Activated T-cell treated with anti-CD3 and anti-CD28 coated beads, Interleukin-2, amount 50 U/mL, for 24 hours (primary cell): Measurements from ENCODE around the gene TNRC6C.
A peak's percentile ranks its signal among the peaks of the same experiment; 100 is the strongest.
"Not testable (repeated sequence)": the region's sequence is repeated elsewhere in the genome, so short reads cannot be mapped to it uniquely, and the experiment has no call there.

Experiments
- DNase-seq: peaks from one replicate; pipeline ENCODE4 v3.0.0-alpha.2; 2020
- H3K27ac Mint-ChIP-seq: 2 replicates; pipeline ENCODE4 v1.8.0; 2020; ENCODE audit warnings: mild to moderate bottlenecking, mixed read lengths
- H3K27me3 Mint-ChIP-seq: 2 replicates; pipeline ENCODE4 v1.8.0; 2020; ENCODE audit warnings: mixed read lengths
- H3K36me3 Mint-ChIP-seq: 2 replicates; pipeline ENCODE4 v1.8.0; 2020; ENCODE audit warnings: low read depth, mixed read lengths
- H3K4me1 Mint-ChIP-seq: 2 replicates; pipeline ENCODE4 v1.8.0; 2020; ENCODE audit warnings: low read depth, mixed read lengths
- H3K4me3 Mint-ChIP-seq: 2 replicates; pipeline ENCODE4 v1.8.0; 2020; ENCODE audit warnings: mild to moderate bottlenecking, moderate library complexity, mixed read lengths
- H3K9me3 Mint-ChIP-seq: 2 replicates; pipeline ENCODE4 v1.8.0; 2020; ENCODE audit warnings: mixed read lengths

Gene TNRC6C

DNA sequence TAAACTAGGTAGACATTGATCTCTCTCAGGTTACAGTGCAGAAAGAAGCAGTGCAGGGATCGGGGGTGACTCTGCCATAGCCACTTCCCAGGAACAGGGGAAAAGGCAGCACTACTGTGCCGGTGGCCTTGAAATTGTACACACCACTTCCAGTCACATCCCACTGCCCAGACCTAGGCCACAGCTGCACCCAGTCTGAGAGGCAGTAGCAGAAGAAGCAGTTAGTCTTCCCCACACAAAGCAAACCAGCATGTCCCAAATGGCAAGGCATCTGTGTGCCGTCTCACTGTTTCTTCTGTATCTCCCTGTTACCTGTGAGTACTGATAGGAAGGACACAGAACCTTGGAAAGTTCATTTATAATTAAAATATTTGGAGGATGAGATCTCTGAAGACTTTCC, 123.0 kb downstream of the TNRC6C start:
- Mint-ChIP-seq H3K9me3 (no peaks in the 10 kb centered on the region), H3K36me3 (peaks cover 80% of the 10 kb centered on the region), H3K27me3 (no peaks in the 10 kb centered on the region), H3K27ac (no peak overlapping the region), H3K4me1 (peaks cover 2% of the 10 kb centered on the region), H3K4me3 (no peak overlapping the region)
- DNase-seq: no peak

- H3K27me3 Mint-ChIP-seq, H3K4me3 Mint-ChIP-seq, H3K27ac Mint-ChIP-seq, H3K9me3 Mint-ChIP-seq, H3K4me1 Mint-ChIP-seq, DNase-seq: not testable (repeated sequence)
- peaks cover 79% of the 10 kb centered on the region for H3K36me3 Mint-ChIP-seq
Observed at GRCh38 chr17:78082355-78082872, 123.9 kb downstream of the TNRC6C start.

- H3K4me1 Mint-ChIP-seq: peaks cover 2% of the 10 kb centered on the region
- DNase-seq: no peak
- peaks cover 79% of the 10 kb centered on the region for H3K36me3 Mint-ChIP-seq
- H3K4me3 Mint-ChIP-seq: no peak overlapping the region
- no peak overlapping the region for H3K27ac Mint-ChIP-seq
- no peaks in the 10 kb centered on the region for H3K27me3 Mint-ChIP-seq
- no peaks in the 10 kb centered on the region for H3K9me3 Mint-ChIP-seq
Observed at GRCh38 chr17:78082988-78083387, 124.5 kb downstream of the TNRC6C start.

DNA sequence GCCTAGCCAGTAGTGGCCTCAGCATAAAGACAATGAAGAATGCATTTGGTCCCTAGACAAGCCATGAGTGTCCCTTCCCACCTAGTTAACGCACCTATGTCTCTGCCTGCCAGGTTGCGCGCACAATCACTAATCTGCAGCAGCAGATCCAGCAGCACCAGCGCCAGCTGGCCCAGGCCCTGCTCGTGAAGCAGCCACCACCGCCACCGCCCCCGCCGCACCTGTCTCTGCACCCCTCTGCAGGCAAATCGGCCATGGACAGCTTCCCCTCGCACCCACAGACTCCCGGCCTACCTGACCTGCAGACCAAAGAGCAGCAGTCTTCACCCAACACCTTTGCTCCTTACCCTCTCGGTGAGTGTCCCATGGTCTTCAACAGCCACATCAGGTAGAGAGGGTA, 128.2 kb downstream of the TNRC6C start:
- Mint-ChIP-seq H3K27ac (peak overlapping the region; percentile 5), H3K4me1 (peaks cover 5% of the 10 kb centered on the region), H3K36me3 (peaks cover 82% of the 10 kb centered on the region), H3K27me3 (no peaks in the 10 kb centered on the region), H3K4me3 (no peak overlapping the region), H3K9me3 (no peaks in the 10 kb centered on the region)
- DNase-seq: no peak

GRCh38 chr17:78088529-78088928, 130.0 kb downstream of the TNRC6C start:
- no peak for DNase-seq
- no peaks in the 10 kb centered on the region for H3K27me3 Mint-ChIP-seq
- no peak overlapping the region for H3K4me3 Mint-ChIP-seq
- H3K9me3 Mint-ChIP-seq: no peaks in the 10 kb centered on the region
- peak overlapping the region; percentile 56 for H3K27ac Mint-ChIP-seq
- peaks cover 9% of the 10 kb centered on the region for H3K4me1 Mint-ChIP-seq
- peaks cover 82% of the 10 kb centered on the region for H3K36me3 Mint-ChIP-seq

GRCh38 chr17:78089576-78090281, 131.2 kb downstream of the TNRC6C start:
- Mint-ChIP-seq H3K9me3 (no peaks in the 10 kb centered on the region), H3K36me3 (peaks cover 89% of the 10 kb centered on the region), H3K4me1 (peaks cover 9% of the 10 kb centered on the region), H3K4me3 (no peak overlapping the region), H3K27ac (peak overlapping the region; percentile 65), H3K27me3 (no peaks in the 10 kb centered on the region)
- DNase-seq: no peak

- Mint-ChIP-seq H3K9me3 (no peaks in the 10 kb centered on the region), H3K4me1 (peaks cover 7% of the 10 kb centered on the region), H3K27ac (no peak overlapping the region), H3K4me3 (no peak overlapping the region), H3K27me3 (no peaks in the 10 kb centered on the region), H3K36me3 (peaks cover 91% of the 10 kb centered on the region)
- no peak for DNase-seq
Observed at GRCh38 chr17:78092794-78093324, 134.4 kb downstream of the TNRC6C start.

DNA sequence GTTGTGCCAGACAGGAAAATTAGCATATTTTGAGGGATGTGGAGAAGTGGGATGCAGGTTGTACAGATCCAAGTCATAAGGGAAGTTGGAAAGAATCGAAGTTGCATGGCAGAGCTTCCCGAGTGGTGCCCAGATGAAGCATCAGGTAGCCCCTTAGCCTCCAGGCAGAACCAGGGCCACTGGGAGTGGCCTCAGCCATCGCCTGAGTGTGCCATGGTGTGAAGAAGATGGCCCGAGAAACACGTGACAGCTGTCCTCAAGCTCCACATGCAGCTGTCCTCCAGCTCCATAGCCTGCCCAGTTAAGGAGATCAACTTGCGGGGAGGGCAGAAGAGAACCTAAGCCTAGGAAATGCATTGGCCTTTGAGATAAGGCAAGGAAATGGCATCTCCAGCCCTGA, 136.5 kb downstream of the TNRC6C start:
- Mint-ChIP-seq H3K9me3 (no peaks in the 10 kb centered on the region), H3K27me3 (no peaks in the 10 kb centered on the region), H3K36me3 (peaks cover 97% of the 10 kb centered on the region), H3K27ac (peak overlapping the region; percentile 1), H3K4me3 (no peak overlapping the region), H3K4me1 (peaks cover 4% of the 10 kb centered on the region)
- no peak for DNase-seq

DNA sequence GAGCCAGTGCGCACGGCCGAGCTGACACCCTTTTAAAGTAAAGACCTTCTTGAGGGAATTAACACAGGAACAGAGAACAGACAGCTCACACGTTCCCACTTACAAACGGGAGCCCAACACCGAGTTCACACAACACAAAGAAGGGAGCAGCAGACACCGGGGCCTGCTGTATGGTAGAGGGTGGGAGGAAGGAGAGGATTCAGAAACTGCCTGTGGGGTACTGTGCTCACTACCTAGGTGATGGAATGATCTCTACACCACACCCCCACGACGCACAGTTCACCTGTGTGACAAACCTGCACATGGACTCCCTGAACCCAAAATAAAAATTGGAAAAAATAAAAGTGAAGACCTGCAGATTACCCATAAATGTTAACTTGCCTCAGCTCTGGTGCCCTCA, 137.6 kb downstream of the TNRC6C start:
- Mint-ChIP-seq H3K4me3 (no peak overlapping the region), H3K27me3 (no peaks in the 10 kb centered on the region), H3K4me1 (peaks cover 4% of the 10 kb centered on the region), H3K27ac (no peak overlapping the region), H3K36me3 (peaks cover 97% of the 10 kb centered on the region), H3K9me3 (no peaks in the 10 kb centered on the region)
- DNase-seq: no peak

GRCh38 chr17:78101112-78101511, 142.6 kb downstream of the TNRC6C start:
- Mint-ChIP-seq H3K27me3 (no peaks in the 10 kb centered on the region), H3K27ac (peak overlapping the region; percentile 58), H3K4me1 (no peaks in the 10 kb centered on the region), H3K9me3 (no peaks in the 10 kb centered on the region), H3K4me3 (no peak overlapping the region), H3K36me3 (peaks cover 86% of the 10 kb centered on the region)
- no peak for DNase-seq

- Mint-ChIP-seq H3K9me3 (no peaks in the 10 kb centered on the region), H3K27ac (no peak overlapping the region), H3K27me3 (no peaks in the 10 kb centered on the region), H3K4me1 (no peaks in the 10 kb centered on the region), H3K4me3 (no peak overlapping the region), H3K36me3 (peaks cover 82% of the 10 kb centered on the region)
- DNase-seq: no peak
Observed at GRCh38 chr17:78101542-78101941, 143.0 kb downstream of the TNRC6C start.

DNA sequence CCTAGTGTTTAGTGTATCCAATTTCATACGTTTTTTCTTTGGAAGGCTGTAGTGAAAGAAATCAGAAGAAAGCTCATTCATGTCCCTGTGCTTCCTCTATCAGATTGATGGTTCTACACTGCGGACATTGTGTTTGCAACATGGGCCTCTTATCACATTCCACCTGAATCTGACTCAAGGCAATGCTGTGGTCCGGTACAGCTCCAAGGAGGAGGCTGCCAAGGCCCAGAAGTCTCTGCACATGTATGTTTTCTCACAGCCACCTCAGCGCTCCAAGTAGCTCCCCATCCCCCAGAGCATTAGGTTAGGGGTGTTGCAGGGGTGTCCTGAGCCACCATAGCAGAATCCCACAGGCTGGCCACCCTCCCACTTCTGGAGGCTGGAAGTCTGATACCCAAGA, 144.8 kb downstream of the TNRC6C start:
- H3K36me3 Mint-ChIP-seq: peaks cover 78% of the 10 kb centered on the region

DNA sequence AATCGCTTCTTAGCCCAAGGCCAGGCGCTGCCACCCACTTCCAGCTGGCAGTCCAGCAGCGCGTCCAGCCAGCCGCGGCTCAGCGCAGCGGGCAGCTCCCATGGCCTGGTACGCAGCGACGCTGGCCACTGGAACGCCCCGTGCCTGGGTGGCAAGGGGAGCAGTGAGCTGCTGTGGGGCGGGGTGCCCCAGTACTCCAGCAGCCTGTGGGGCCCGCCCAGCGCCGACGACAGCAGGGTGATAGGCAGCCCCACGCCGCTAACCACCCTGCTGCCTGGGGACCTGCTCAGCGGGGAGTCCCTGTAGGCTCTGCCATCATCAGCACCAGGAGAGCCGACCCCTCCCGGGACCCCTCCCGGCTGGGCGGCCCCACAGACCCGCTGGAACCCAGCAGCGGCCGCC, 146.0 kb downstream of the TNRC6C start:
- H3K4me3 Mint-ChIP-seq: no peak overlapping the region
- H3K9me3 Mint-ChIP-seq: no peaks in the 10 kb centered on the region
- peaks cover 19% of the 10 kb centered on the region for H3K4me1 Mint-ChIP-seq
- DNase-seq: no peak
- H3K27ac Mint-ChIP-seq: no peak overlapping the region
- H3K27me3 Mint-ChIP-seq: no peaks in the 10 kb centered on the region
- H3K36me3 Mint-ChIP-seq: peaks cover 77% of the 10 kb centered on the region

More for the DNA sequence above, 144.8 kb downstream of the TNRC6C start:
- Mint-ChIP-seq H3K4me1 (peaks cover 15% of the 10 kb centered on the region), H3K9me3 (no peaks in the 10 kb centered on the region), H3K4me3 (no peak overlapping the region), H3K27ac (no peak overlapping the region), H3K27me3 (no peaks in the 10 kb centered on the region)
- no peak for DNase-seq

- Mint-ChIP-seq H3K36me3 (peaks cover 77% of the 10 kb centered on the region), H3K4me3 (no peak overlapping the region), H3K9me3 (no peaks in the 10 kb centered on the region), H3K27ac (no peak overlapping the region), H3K4me1 (peaks cover 19% of the 10 kb centered on the region), H3K27me3 (no peaks in the 10 kb centered on the region)
- no peak for DNase-seq
Observed at GRCh38 chr17:78105101-78105500, 146.6 kb downstream of the TNRC6C start.

DNA sequence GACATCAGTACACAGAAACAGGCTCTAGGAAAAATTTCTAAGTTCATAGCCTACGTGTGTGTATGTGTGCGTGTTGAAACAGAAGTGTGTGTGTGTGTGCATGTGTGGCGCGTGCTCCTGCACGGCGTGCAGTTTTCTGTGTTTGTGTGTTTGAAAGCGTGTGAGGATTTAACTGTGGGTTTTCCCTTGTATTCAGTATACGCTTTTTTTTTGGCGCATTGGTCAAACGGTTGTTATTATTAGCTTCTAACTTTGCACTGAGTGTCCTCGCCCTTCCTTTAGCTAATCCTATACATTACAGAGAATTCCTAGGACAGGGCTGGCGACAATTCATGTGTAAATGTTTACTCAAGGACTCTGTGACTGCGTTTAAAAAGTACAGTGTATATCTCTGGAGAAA, 147.0 kb downstream of the TNRC6C start:
- Mint-ChIP-seq H3K9me3 (no peaks in the 10 kb centered on the region), H3K4me3 (no peak overlapping the region), H3K27me3 (no peaks in the 10 kb centered on the region), H3K27ac (peak overlapping the region; percentile 26), H3K4me1 (peaks cover 20% of the 10 kb centered on the region), H3K36me3 (peaks cover 77% of the 10 kb centered on the region)
- DNase-seq: no peak
